HepG2 (cell line): ENCODE results near the gene TSTD1. TPM values are rescaled to one million over a fixed set of nuclear protein-coding genes. Genes with fewer than 3 reads are reported as not detected.

ENCODE experiments used
- CCDC6 ChIP-seq: sonication (generic); formaldehyde crosslinking; IDR thresholded peaks from 2 replicates; pipeline ENCODE4 v1.8.1; 2022; ENCODE audit warnings: mild to moderate bottlenecking, missing genetic modification reagents, moderate library complexity
- CTCF ChIP-seq: sonication (generic); formaldehyde crosslinking; IDR thresholded peaks from 2 replicates; pipeline ENCODE4 v1.5.0; 2020; ENCODE audit warnings: mild to moderate bottlenecking, missing genetic modification reagents, moderate library complexity
- HDAC1 ChIP-seq: sonication (generic); formaldehyde crosslinking; IDR thresholded peaks from 2 replicates; pipeline ENCODE4 v1.5.1; 2020; ENCODE audit warnings: mild to moderate bottlenecking, missing genetic modification reagents
- NFIB ChIP-seq: sonication (generic); formaldehyde crosslinking; IDR thresholded peaks from 2 replicates; pipeline ENCODE4 v1.9.0; 2021; ENCODE audit warnings: missing genetic modification reagents, mild to moderate bottlenecking, borderline replicate concordance
- PRDM15 ChIP-seq: sonication (generic); formaldehyde crosslinking; IDR thresholded peaks from 2 replicates; pipeline ENCODE4 v1.4.0; 2020; ENCODE audit warnings: missing genetic modification reagents
- ZFP37 ChIP-seq: sonication (generic); formaldehyde crosslinking; IDR thresholded peaks from 2 replicates; pipeline ENCODE4 v1.4.0; 2020; ENCODE audit warnings: missing genetic modification reagents, borderline replicate concordance
- ZNF101 ChIP-seq: sonication (generic); formaldehyde crosslinking; IDR thresholded peaks from 2 replicates; pipeline ENCODE4 v1.4.0; 2020; ENCODE audit warnings: mild to moderate bottlenecking, low read depth, missing genetic modification reagents, borderline replicate concordance
- ZNF510 ChIP-seq: sonication (generic); formaldehyde crosslinking; IDR thresholded peaks from 2 replicates; pipeline ENCODE4 v1.4.0; 2020; ENCODE audit warnings: low read depth, mild to moderate bottlenecking, missing genetic modification reagents
- ZNF530 ChIP-seq: sonication (generic); formaldehyde crosslinking; IDR thresholded peaks from 2 replicates; pipeline ENCODE4 v1.5.0; 2020; ENCODE audit warnings: low read depth, mild to moderate bottlenecking, missing genetic modification reagents
- ZNF574 ChIP-seq: sonication (generic); formaldehyde crosslinking; IDR thresholded peaks from 2 replicates; pipeline ENCODE4 v1.4.0; 2020; ENCODE audit warnings: missing genetic modification reagents
- polyA plus RNA-seq, 8 experiments: library from polyadenylated mRNA; depleted of rRNA in 3 of 8; stranded (reverse) in 7 of 8; unstranded in 1 of 8; fragments of >200 nt; fragmentation: Illumina TruSeq in 4 of 8; extraction: Trizol in 4 of 8; gene quantifications; 2 replicates each; pipeline versions ENCODE4 v1.2.1 to v1.2.3, GENCODE V29; 2011 to 2016; ENCODE audit warnings: low read depth in 4 of 8, missing spikeins in 1 of 8, mixed read lengths in 1 of 8; ENCODE audit not compliant: insufficient read depth in 1 of 8
- total RNA-seq, 5 experiments: library from RNA; depleted of rRNA; stranded (reverse); fragments of >200 nt; fragmentation: Illumina TruSeq; extraction: Trizol; gene quantifications; 2 replicates each; pipeline ENCODE4 v1.2.3, GENCODE V29; 2016; ENCODE audit warnings: low read depth in 1 of 5
- TF ChIP-seq, protein P1 (sequence below): sonication (generic); formaldehyde crosslinking; IDR thresholded peaks from 2 replicates; pipeline ENCODE4 v1.4.0; 2020; ENCODE audit warnings: missing genetic modification reagents

Gene TSTD1
- total and polyA plus RNA-seq, 2 of the 13 experiments (the other 11 are each of a cell fraction or from before 2014, with no cell fraction given): 0.15 to 0.31 TPM

GRCh38 chr1:161072751-161073449 lies 34.1 kb upstream of the TSTD1 start (continued):
- TF ChIP-seq ZNF574: peak; percentile 17; the same call in 1 of the 2 replicates
- no peak for TF ChIP-seq ZNF101 (CRISPR knock-in tag)
- TF ChIP-seq ZNF510: no peak
- TF ChIP-seq HDAC1 (CRISPR knock-in tag): no peak; the same call in 1 of the 2 replicates
- TF ChIP-seq ZFP37 (CRISPR knock-in tag): no peak
- TF ChIP-seq, protein P1, sequence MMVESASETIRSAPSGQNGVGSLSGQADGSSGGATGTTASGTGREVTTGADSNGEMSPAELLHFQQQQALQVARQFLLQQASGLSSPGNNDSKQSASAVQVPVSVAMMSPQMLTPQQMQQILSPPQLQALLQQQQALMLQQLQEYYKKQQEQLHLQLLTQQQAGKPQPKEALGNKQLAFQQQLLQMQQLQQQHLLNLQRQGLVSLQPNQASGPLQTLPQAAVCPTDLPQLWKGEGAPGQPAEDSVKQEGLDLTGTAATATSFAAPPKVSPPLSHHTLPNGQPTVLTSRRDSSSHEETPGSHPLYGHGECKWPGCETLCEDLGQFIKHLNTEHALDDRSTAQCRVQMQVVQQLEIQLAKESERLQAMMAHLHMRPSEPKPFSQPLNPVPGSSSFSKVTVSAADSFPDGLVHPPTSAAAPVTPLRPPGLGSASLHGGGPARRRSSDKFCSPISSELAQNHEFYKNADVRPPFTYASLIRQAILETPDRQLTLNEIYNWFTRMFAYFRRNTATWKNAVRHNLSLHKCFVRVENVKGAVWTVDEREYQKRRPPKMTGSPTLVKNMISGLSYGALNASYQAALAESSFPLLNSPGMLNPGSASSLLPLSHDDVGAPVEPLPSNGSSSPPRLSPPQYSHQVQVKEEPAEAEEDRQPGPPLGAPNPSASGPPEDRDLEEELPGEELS: 0 out of 2 replicates have a peak, but pooled peaks have one; percentile 13
- 0 out of 2 replicates have a peak, but pooled peaks have one; percentile 6 for TF ChIP-seq CTCF (CRISPR knock-in tag)
- no peak for TF ChIP-seq CCDC6
- no peak for TF ChIP-seq NFIB (CRISPR knock-in tag)
- no peak for TF ChIP-seq PRDM15 (CRISPR knock-in tag)
- TF ChIP-seq ZNF530 (CRISPR knock-in tag): no peak
